HG03159 (cell line): ENCODE data around the gene FARP1.
A peak's percentile ranks its signal among the peaks of the same experiment; 100 is the strongest.

Source experiments
- ATAC-seq: cut with Tn5 transposase; IDR thresholded peaks from one replicate; pipeline ENCODE4 v1.9.1; 2021; ENCODE audit warnings: mild to moderate bottlenecking, moderate library complexity; ENCODE audit not compliant: unreplicated experiment

The FARP1 gene

GRCh38 chr13:98489446-98490194, 346.7 kb downstream of the FARP1 start:
- no peak for ATAC-seq

GRCh38 chr13:98490195-98490836, 347.4 kb downstream of the FARP1 start:
- ATAC-seq: no peak

DNA sequence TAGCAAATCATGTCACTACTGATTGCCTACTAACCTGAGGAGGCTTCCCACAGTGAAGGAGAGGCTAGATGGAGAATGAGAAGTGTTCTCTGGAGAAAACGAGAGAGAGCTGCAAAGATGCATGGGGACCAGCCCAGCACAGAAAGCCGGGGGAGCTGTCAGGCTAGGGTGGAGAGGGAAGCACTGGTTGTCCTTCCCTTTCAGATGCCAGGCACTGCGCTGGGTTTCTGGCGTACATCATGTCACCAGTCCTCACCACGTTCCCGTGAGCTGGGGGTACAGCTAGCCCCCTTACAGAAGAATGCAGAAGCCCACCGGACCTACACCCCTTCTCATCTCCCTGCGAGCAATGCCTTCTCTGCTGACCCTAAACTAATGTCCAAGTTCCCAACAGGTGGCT, 348.0 kb downstream of the FARP1 start:
- no peak for ATAC-seq

DNA sequence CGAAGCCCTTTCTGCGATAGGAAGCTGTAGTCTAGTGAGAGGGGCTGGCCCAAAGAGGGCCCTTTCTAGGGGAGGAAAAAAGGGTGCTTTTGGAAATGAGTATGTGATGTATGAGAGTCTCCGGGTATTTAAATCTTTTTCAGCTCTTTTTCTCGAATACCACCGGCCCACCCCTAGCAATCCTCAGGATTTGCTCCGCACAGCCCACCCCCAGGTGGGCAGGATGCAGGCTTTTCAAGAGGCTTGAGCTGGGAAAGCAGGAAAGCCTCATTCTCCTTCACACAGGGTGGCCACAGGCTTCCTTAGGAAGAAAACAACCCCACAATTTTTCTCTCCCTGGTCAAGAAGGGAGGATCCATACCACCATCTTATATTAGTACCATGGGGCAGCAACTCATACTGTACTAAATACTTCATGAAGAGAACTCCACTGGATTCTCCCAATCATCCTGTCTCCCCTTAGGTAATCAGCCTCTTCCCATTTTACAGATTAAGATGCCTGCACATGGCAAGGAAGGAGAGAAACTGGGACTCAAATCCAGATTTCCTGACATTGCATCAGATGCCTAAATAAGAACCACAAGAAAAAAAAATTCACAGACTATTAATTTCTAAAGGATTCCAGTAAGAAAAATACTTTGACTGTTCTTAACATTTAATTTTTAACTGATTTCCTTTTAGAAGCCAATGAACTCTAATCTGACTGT, 349.6 kb downstream of the FARP1 start:
- ATAC-seq: no peak

DNA sequence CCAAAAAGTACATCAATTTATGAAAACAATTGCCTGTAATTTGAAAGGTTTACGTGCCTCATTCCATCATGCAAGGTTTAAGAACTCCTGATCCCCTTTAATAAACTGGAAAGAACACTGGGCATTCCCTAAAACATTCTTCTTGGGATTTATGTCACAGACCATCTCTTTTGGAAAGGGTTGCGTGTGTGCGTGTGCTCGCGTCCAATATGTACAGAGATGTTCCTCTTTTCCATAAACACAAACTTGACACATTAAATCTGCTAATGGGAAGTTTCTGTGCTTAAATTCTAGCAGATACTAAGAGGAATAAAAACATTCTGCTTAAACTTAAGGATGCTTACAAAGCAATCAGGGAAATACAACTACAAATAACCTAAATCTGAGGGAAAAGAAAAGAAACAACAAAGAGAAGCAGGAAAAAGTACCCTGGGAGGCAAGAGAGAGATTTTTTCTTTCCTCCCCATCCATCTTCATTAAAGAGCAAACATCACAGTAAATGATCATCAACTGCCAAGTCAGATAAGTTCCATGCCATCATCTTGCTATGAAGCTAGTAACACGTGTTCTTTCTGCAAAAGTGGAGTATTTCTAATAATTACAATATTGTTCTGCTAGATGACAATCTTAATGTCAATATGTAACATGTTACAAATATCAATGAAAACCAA, 350.3 kb downstream of the FARP1 start:
- ATAC-seq: no peak

GRCh38 chr13:98494769-98495168, 351.9 kb downstream of the FARP1 start:
- ATAC-seq: no peak

DNA sequence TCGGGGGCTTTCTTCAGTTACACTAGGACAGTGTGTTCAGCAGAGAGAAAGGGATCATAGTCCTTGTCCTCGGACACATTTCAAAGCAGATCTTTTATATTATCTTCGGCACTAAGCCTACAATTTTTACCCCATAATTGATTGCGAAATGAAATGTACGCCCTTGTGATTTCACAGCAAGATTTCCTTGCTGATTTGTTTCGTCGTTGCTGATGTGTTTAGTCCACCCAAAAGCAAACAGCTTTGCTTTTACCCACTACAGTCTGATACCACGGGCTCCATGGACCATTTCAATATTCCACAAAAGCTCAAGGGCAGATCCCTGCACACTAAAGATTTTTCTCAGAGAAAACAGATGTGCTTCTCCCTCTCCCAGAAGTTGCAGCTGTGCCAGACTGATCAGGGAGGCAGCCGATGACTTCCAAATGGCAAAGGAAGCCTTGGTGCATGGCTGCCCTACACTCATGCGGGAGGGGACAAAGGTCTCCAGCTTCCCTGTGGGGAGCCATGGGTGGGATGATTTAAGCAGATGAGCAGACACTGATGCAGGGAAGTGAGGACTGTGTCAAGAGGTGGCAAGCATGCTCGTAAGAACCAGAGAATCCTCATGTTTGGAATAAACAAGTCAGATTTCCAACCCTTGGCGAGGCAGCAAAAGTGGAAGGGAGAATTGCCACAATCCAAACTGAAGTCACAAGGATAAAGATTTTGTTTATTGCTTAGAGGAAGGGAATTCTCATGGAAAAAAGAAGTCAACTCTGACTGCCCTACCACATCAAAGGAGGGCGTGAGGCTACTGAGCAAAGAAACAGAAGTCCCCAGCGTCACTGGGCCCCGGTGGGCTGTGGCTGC, 353.0 kb downstream of the FARP1 start:
- no peak for ATAC-seq

DNA sequence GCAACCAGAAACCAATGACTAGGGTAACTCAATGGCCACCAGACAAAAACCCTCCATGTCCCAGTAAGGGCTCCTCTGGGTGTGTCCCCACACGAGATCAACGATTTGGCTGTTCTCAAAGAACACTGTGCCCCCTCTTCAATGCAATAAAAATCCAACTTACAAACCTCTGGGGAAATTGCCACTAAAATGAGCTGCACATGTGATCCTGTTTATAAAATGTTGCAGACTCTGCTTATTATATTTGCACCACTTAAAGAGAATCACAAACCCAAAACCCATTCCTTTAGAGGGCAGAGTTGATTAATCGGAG, 353.5 kb downstream of the FARP1 start:
- ATAC-seq: no peak

DNA sequence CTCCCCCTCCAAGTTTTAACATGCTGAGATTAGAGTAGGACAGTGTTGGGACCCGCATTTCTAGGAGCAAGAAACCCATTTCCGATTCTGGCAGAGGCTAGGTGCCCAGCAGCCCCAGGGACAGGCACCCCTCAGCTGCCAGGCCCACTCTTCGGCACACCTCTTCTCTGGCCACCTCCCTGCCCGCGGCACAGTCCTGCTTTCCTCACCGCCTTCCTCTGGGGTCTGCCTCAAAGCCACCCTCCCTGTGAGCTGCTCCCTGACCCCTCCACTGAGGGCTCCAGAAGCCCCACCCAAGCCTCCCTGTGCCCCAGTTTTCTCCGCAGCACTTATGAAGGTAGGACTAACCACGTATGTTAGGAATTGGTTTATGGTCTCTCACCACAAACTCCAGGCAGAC, 354.1 kb downstream of the FARP1 start:
- ATAC-seq: no peak

DNA sequence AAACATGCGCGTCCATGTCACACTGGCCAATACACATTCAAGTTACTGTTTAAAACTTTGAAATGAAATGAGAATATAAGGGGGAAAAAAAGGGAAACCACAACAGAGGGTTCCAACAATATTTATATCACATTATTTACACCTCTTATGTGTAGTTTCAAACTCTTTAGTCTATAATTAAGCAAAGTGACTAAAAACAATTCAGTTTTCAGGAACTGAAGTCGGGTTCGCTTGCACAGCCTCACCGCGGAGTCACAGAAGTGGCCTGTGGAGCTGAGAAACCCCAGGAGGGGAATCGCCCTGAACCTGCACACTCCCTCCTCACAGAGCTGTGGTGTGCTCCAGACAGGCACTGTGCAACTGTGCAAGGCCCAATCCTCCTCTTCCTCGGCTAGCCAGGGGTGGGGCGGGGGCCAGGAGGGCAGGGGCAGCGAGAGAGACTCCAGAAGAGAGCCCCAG, 358.1 kb downstream of the FARP1 start:
- peak; percentile 74 for ATAC-seq

GRCh38 chr13:98503175-98504028, 360.5 kb downstream of the FARP1 start:
- ATAC-seq: no peak

GRCh38 chr13:98504029-98504351, 361.1 kb downstream of the FARP1 start:
- no peak for ATAC-seq

GRCh38 chr13:98504371-98504963, 361.6 kb downstream of the FARP1 start:
- peak; percentile 40 for ATAC-seq
